Thymus (tissue), 14 donors: ENCODE measurements around the gene POU4F2. TPM values are rescaled to one million over a fixed set of nuclear protein-coding genes. Genes with fewer than 3 reads are reported as not detected.

Experiments
- DNase-seq, 9 donors: peaks; one replicate each; pipeline ENCODE4 v3.0.0-alpha.2; 2013; ENCODE audit warnings: low spot score in 9 of 9, low read depth in 6 of 9, missing footprints in 1 of 9
- H3K27ac ChIP-seq, 2 donors: one replicate each; pipeline ENCODE4 v1.5.1; 2013; ENCODE audit warnings: control low read depth in 1 of 2, low read depth in 1 of 2, low read length in 1 of 2, mild to moderate bottlenecking in 1 of 2, moderate library complexity in 1 of 2
- H3K27me3 ChIP-seq, 2 donors: one replicate each; pipeline ENCODE4 v1.5.1; 2013; ENCODE audit warnings: low read length in 1 of 2; ENCODE audit not compliant: control insufficient read depth in 2 of 2, insufficient read depth in 1 of 2
- H3K36me3 ChIP-seq, 2 donors: one replicate each; pipeline ENCODE4 v1.5.1; 2013; ENCODE audit warnings: low read length in 1 of 2, mild to moderate bottlenecking in 1 of 2, moderate library complexity in 1 of 2; ENCODE audit not compliant: control insufficient read depth in 2 of 2, insufficient read depth in 2 of 2
- H3K4me1 ChIP-seq, 2 donors: one replicate each; pipeline ENCODE4 v1.5.1; 2013; ENCODE audit warnings: low read length in 2 of 2; ENCODE audit not compliant: control insufficient read depth in 2 of 2, insufficient read depth in 2 of 2
- H3K4me3 ChIP-seq, 2 donors: one replicate each; pipeline ENCODE4 v1.5.1; 2013; ENCODE audit warnings: low read length in 2 of 2, control low read depth in 1 of 2, mild to moderate bottlenecking in 1 of 2
- H3K9me3 ChIP-seq, 2 donors: one replicate each; pipeline ENCODE4 v1.5.1; 2013; ENCODE audit warnings: low read length in 1 of 2, mild to moderate bottlenecking in 1 of 2; ENCODE audit not compliant: control insufficient read depth in 2 of 2, insufficient read depth in 1 of 2
- WGBS: extraction: QIAGEN DNeasy Blood & Tissue Kit; methylation state at CpG from one replicate; pipeline ENCODE4 v1.1.7; 2013; 5-methylcytosine and 5-hydroxymethylcytosine counted together
- long read RNA-seq, 10 donors: transcript quantifications; one replicate each; lab custom pipeline, GENCODE V29; 2026
- polyA plus RNA-seq: library from polyadenylated mRNA; stranded (reverse); fragments of 200-250 nt; gene quantifications from one replicate; pipeline ENCODE4 v1.2.3, GENCODE V29; 2013
- total RNA-seq: library from RNA; stranded (reverse); fragments of 120-200 nt; gene quantifications from one replicate; pipeline ENCODE4 v1.2.4, GENCODE V29; 2013
- donor health status: healthy.

Gene POU4F2
- total RNA-seq (not detected), polyA plus RNA-seq (not detected)
- long read RNA-seq, donor 1, result 0 reads
- long read RNA-seq, donor 2, result 0 reads
- long read RNA-seq, donor 3, result 0 reads
- long read RNA-seq, donor 4, result 0 reads
- long read RNA-seq, donor 5, result 0 reads
- long read RNA-seq, donor 6, result 0 reads
- long read RNA-seq, donor 7, result 0 reads
- long read RNA-seq, donor 8, result 0 reads
- long read RNA-seq, donor 9, result 0 reads
- long read RNA-seq, donor 10, result 0 reads

- peaks cover 60 to 90% of the 10 kb centered on the region in 2 donors for H3K27me3 ChIP-seq
- DNase-seq, result peak in 1 of 9 donors; percentile 9
- WGBS, result 4% methylated on average over 74 of the region's 74 CpGs
These were observed at the start of gene POU4F2 for GRCh38 chr4:146638786-146639505. Gene POU4F2 (plus strand): TSS chr4:146638893. CDS start chr4:146639141, 248 bp downstream.

GRCh38 chr4:146590801-146591200 lies 47.9 kb upstream of the POU4F2 start:
- no peak overlapping the region for H3K27ac ChIP-seq
- no peaks in the 10 kb centered on the region for H3K4me1 ChIP-seq
- no peak for DNase-seq
- peaks cover 0 to 2% of the 10 kb centered on the region in 2 donors for H3K9me3 ChIP-seq
- no peaks in the 10 kb centered on the region for H3K27me3 ChIP-seq
- H3K36me3 ChIP-seq, result no peaks in the 10 kb centered on the region
- H3K4me3 ChIP-seq, result no peak overlapping the region
- WGBS, result 75% methylated on average over 3 of the region's 3 CpGs

More at GRCh38 chr4:146638786-146639505, at the start of gene POU4F2:
- Histone ChIP-seq H3K27ac (no peak within 1 kb of the TSS), H3K4me1 (peaks cover 0 to 2% of the 10 kb centered on the region in 2 donors), H3K4me3 (no peak within 1 kb of the TSS), H3K9me3 (peaks cover 0 to 8% of the 10 kb centered on the region in 2 donors), H3K36me3 (no peaks in the 10 kb centered on the region)

- Histone ChIP-seq H3K9me3 (peaks cover 0 to 4% of the 10 kb centered on the region in 2 donors), H3K4me3 (no peak overlapping the region), H3K27ac (no peak overlapping the region), H3K4me1 (no peaks in the 10 kb centered on the region), H3K36me3 (no peaks in the 10 kb centered on the region), H3K27me3 (no peaks in the 10 kb centered on the region)
- no peak for DNase-seq
- WGBS, result 92% methylated on average over 2 of the region's 2 CpGs
These were observed 46.7 kb upstream of the POU4F2 start for GRCh38 chr4:146592019-146592418.

- no peaks in the 10 kb centered on the region for H3K9me3 ChIP-seq
- DNase-seq, result no peak
- no peak overlapping the region for H3K27ac ChIP-seq
- no peak overlapping the region for H3K4me3 ChIP-seq
- no peaks in the 10 kb centered on the region for H3K36me3 ChIP-seq
- H3K27me3 ChIP-seq, result peaks cover 32 to 73% of the 10 kb centered on the region in 2 donors
- no peaks in the 10 kb centered on the region for H3K4me1 ChIP-seq
- WGBS, result 16% methylated on average over 28 of the region's 28 CpGs
These were observed 5.8 kb upstream of the POU4F2 start for GRCh38 chr4:146632770-146633470.

- H3K4me3 ChIP-seq, result no peak overlapping the region
- no peak overlapping the region for H3K27ac ChIP-seq
- H3K36me3 ChIP-seq, result no peaks in the 10 kb centered on the region
- 7% methylated on average over 7 of the region's 7 CpGs for WGBS
- H3K9me3 ChIP-seq, result no peaks in the 10 kb centered on the region
- no peak for DNase-seq
- H3K4me1 ChIP-seq, result no peaks in the 10 kb centered on the region
- H3K27me3 ChIP-seq, result peaks cover 37 to 78% of the 10 kb centered on the region in 2 donors
These were observed 5.3 kb upstream of the POU4F2 start for GRCh38 chr4:146633471-146633800.

- no peaks in the 10 kb centered on the region for H3K36me3 ChIP-seq
- no peak overlapping the region for H3K27ac ChIP-seq
- H3K4me1 ChIP-seq, result peaks cover 0 to 2% of the 10 kb centered on the region in 2 donors
- DNase-seq, result no peak
- 10% methylated on average over 7 of the region's 7 CpGs for WGBS
- no peaks in the 10 kb centered on the region for H3K9me3 ChIP-seq
- peaks cover 51 to 87% of the 10 kb centered on the region in 2 donors for H3K27me3 ChIP-seq
- H3K4me3 ChIP-seq, result no peak overlapping the region
These were observed 3.9 kb upstream of the POU4F2 start for GRCh38 chr4:146634825-146635224.

GRCh38 chr4:146637621-146638332 lies 916 bp upstream of the POU4F2 start:
- 5% methylated on average over 35 of the region's 35 CpGs for WGBS
- peaks cover 62 to 97% of the 10 kb centered on the region in 2 donors for H3K27me3 ChIP-seq

GRCh38 chr4:146638333-146638785 lies 334 bp upstream of the POU4F2 start:
- 4% methylated on average over 34 of the region's 34 CpGs for WGBS
- no peaks in the 10 kb centered on the region for H3K36me3 ChIP-seq
- no peak overlapping the region for H3K27ac ChIP-seq
- no peak for DNase-seq
- peaks cover 0 to 2% of the 10 kb centered on the region in 2 donors for H3K4me1 ChIP-seq
- peaks cover 0 to 8% of the 10 kb centered on the region in 2 donors for H3K9me3 ChIP-seq
- H3K27me3 ChIP-seq, result peaks cover 61 to 96% of the 10 kb centered on the region in 2 donors
- H3K4me3 ChIP-seq, result no peak overlapping the region

More at GRCh38 chr4:146637621-146638332, 916 bp upstream of the POU4F2 start:
- Histone ChIP-seq H3K9me3 (peaks cover 0 to 7% of the 10 kb centered on the region in 2 donors), H3K27ac (no peak overlapping the region), H3K4me3 (no peak overlapping the region), H3K36me3 (no peaks in the 10 kb centered on the region), H3K4me1 (peaks cover 0 to 2% of the 10 kb centered on the region in 2 donors)
- DNase-seq, result no peak
